HG02970 (cell line): Measurements from ENCODE around the gene TK1.
"Not testable (repeated sequence)": the region's sequence is repeated elsewhere in the genome, so short reads cannot be mapped to it uniquely, and the experiment has no call there.

Source experiments
- ATAC-seq: cut with Tn5 transposase; IDR thresholded peaks from one replicate; pipeline ENCODE4 v1.9.1; 2021; ENCODE audit warnings: mild to moderate bottlenecking, moderate library complexity, moderate number of reproducible peaks; ENCODE audit not compliant: unreplicated experiment, low FRiP score

The TK1 gene

GRCh38 chr17:78180083-78180482 is 6.8 kb downstream of the TK1 start:
- no peak for ATAC-seq

GRCh38 chr17:78179372-78179771 is 7.5 kb downstream of the TK1 start:
- no peak for ATAC-seq

GRCh38 chr17:78176548-78177025 is 10.3 kb downstream of the TK1 start:
- ATAC-seq: no peak

GRCh38 chr17:78175643-78175981 is 11.2 kb downstream of the TK1 start:
- ATAC-seq: no peak

GRCh38 chr17:78174870-78175642 is 11.8 kb downstream of the TK1 start:
- ATAC-seq: no peak

GRCh38 chr17:78174346-78174869 is 12.4 kb downstream of the TK1 start:
- ATAC-seq: no peak

- ATAC-seq: no peak
These were observed 13.6 kb downstream of the TK1 start for GRCh38 chr17:78173097-78173715.

- ATAC-seq: no peak
These were observed 14.4 kb downstream of the TK1 start for GRCh38 chr17:78172249-78173051.

- ATAC-seq: not testable (repeated sequence)
These were observed 15.1 kb downstream of the TK1 start for GRCh38 chr17:78171591-78172248.

- no peak for ATAC-seq
These were observed 15.9 kb downstream of the TK1 start for GRCh38 chr17:78170692-78171590.

GRCh38 chr17:78168903-78169793 is 17.7 kb downstream of the TK1 start:
- peak; percentile 29 for ATAC-seq

GRCh38 chr17:78168242-78168902 is 18.5 kb downstream of the TK1 start, which contains the start of gene SYNGR2:
Gene SYNGR2 (plus strand): TSS chr17:78168581. CDS start chr17:78168617, 36 bp downstream.
- ATAC-seq: peak; percentile 54

- ATAC-seq: no peak
These were observed 20.4 kb downstream of the TK1 start for GRCh38 chr17:78166416-78166815.

GRCh38 chr17:78164748-78165607 is 21.9 kb downstream of the TK1 start:
- ATAC-seq: no peak

GRCh38 chr17:78163881-78164747 is 22.7 kb downstream of the TK1 start:
- ATAC-seq: no peak

- no peak for ATAC-seq
These were observed 27.2 kb downstream of the TK1 start for GRCh38 chr17:78159575-78160158.
